Raji (cell line): Measurements from ENCODE around the gene MPP2.

Experiments used
- POLR2A ChIP-seq: IDR thresholded peaks from 2 replicates; pipeline ENCODE4 v1.6.1; 2011; ENCODE audit warnings: low read depth, low read length, control low read depth; ENCODE audit not compliant: insufficient read depth

The MPP2 gene

GRCh38 chr17:43897831-43898230 is 9.5 kb downstream of the MPP2 start:
- no peak for TF ChIP-seq POLR2A

GRCh38 chr17:43892647-43892952 is 14.7 kb downstream of the MPP2 start:
- TF ChIP-seq POLR2A: no peak

- TF ChIP-seq POLR2A: no peak
Measured at GRCh38 chr17:43891851-43892646, 15.3 kb downstream of the MPP2 start.

- no peak for TF ChIP-seq POLR2A
Measured at GRCh38 chr17:43890240-43890639, 17.1 kb downstream of the MPP2 start.

- no peak for TF ChIP-seq POLR2A
Measured at GRCh38 chr17:43888548-43888947, 18.8 kb downstream of the MPP2 start.

DNA sequence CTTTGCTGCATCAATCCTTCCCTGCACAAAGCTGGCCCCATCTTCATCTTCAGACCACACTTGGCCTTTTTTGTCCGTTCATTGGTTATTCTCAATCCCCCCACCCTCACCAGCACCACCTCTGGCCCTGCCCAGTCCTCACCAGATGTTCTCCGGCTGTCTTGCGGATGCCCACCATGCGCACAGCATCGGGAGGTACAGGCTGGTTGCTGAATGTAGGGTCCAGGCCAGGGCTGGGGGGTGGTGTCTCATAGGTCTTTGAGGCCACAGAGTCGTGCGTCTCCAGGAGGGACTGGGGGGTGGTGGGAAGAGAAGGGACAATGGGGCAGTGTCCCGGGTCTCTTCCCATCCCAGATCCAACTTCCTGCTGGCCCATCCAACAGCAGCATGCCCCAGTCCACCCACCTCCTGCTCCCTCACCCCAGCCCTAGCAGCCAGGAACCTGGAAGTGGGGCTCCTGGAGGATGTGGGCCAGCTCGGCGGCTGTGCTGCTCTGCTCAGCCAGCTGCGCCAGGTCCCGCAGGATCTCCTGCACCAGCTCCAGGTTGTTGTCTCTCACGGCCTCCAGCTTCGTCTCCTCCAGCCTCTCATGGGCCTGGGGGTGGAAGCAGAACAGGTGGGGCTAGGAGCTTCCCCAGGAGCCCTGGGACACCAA is 24.4 kb downstream of the MPP2 start:
- no peak for TF ChIP-seq POLR2A

DNA sequence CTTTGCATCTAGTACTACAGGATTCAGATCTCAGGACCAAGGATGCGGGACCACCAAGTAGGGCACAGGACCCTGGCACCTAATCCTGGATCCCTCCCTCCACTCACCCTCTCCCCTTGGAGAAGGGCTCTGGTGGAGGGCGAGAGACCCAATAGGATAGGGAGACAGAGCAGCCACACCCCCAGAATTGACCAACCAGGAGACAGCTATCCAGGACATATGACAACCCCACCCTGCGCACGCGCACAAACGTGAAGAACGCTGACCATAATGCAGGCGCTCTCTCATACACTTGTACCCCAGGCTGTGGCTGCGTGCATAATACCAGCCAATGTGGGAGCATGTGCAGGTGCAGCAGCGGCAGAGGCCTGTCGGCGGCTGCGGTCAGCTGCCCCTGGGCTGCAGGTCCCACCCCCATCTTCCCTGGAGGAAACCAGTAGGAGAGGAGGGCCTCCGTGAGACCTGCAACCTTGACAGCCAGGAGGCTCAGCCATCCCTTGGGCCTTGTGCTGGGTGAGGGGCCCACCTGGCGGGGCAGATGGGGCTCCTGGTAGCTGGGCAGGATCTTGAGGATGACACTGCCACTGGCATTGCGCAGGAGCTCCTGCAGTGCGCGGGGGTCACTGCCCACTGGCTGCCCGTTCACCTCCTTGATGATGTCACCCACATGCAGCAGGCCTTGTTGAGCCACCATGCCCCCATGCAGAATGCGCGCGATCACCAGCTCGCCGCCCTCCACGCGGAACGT is 25.4 kb downstream of the MPP2 start:
- TF ChIP-seq POLR2A: no peak

DNA sequence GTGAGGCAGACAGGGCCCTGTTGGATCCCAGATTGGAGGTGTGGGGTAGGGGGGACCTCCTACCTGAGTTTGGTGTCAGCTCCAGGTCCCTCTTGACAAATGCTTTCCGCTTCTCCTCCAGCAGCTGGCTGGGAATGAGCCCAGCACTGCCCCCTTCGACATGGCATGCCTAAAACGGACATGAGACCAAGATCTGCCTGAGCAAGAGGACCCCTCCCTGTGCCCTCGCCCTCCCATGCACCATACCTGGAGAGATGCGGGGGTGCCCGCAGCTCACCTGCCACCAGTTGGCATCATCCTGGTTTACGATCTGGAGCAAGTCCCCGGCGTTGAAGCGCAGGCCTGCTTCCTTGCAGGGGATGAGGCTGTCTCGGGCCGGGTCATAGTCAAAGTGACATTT is 26.2 kb downstream of the MPP2 start:
- no peak for TF ChIP-seq POLR2A

DNA sequence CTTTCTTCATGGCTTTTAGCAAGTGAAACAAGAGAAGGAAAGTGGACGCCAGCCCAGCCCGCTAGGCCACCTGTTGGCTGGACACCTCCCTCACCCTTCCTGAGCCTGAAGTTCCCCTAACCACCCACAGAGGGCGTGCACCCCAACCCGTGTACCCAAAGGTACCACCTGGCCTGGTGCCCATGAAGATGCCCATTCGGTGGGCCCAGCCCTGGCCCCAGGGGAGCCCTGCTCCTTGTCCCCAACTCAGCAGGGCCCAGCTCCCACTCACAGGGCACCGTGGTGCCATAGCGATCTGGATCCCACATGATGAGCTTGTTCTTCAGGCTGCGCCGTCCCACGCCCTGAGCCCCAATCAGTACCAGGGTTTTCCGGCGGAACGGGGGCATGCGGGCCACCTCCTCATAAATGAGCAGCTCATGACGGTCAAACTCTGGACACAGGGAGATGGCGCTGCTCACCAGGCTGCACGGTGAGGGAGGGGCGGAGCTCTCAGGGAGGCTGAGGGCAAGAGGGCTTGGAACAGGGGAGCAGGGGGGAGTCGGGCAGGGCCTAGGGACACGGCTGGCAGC is 26.8 kb downstream of the MPP2 start:
- no peak for TF ChIP-seq POLR2A

DNA sequence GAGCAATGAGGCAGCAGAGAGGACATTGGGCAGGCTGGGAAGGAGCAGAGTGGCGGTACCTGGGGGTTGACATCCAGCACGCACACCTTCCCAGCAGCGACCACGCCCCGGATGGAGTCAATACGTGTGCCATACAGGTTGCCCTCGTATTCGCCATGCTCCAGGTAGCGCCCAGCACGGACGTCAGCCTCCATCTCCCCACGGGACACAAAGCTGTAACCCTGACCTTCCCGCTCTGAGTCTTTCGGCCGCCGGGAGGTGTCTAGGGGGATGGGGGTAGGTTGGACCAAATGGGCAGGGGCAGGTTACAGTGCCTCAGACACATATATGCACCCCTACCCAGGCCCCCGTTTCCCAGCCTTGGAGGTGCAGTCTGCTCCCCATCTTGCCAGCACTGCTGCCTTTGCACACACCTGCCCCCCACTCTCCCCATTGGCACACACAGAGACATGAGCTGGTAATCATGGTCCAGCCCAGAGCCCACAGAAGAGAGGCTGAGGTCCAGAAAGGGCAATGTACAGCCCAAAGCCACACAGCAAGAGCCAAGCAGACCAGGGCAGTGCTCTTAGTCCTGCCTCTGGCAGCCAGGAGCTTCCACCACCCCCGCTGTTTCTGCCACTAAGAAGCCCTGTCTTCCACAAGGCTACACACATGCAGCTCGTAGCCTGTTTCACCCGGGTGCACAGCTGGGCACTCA is 27.5 kb downstream of the MPP2 start:
- no peak for TF ChIP-seq POLR2A

- TF ChIP-seq POLR2A: no peak
Measured at GRCh38 chr17:43878260-43879175, 28.8 kb downstream of the MPP2 start.

- TF ChIP-seq POLR2A: no peak
Measured at GRCh38 chr17:43877451-43878155, 29.7 kb downstream of the MPP2 start.

DNA sequence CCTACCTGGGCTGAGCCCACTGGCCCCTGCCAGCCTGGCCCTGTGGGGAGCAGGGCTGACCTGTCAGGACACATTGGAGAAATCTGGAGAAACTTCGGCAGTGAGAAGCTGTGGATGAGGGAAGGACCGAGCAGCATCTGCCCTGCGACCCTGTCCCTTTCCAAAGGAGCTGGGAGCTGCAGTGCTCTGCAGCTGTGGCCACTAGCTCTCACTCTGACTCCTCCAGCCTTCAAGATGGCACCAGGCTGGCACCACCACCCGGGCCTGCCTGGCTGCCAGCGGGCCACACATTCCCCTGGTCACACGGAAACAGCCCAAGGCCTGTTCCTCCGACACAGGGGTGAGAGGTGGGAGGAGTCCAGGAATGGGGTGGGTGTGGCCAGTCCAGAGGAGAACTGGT is 30.3 kb downstream of the MPP2 start:
- TF ChIP-seq POLR2A: no peak
